Measurements from ENCODE around the gene TBK1. TPM values are rescaled to one million over a fixed set of nuclear protein-coding genes. Genes with fewer than 3 reads are reported as not detected.

TBK1 gene
- total and polyA plus RNA-seq, 7 donors = 11.7 to 30.0 (median 23.5) TPM

DNA sequence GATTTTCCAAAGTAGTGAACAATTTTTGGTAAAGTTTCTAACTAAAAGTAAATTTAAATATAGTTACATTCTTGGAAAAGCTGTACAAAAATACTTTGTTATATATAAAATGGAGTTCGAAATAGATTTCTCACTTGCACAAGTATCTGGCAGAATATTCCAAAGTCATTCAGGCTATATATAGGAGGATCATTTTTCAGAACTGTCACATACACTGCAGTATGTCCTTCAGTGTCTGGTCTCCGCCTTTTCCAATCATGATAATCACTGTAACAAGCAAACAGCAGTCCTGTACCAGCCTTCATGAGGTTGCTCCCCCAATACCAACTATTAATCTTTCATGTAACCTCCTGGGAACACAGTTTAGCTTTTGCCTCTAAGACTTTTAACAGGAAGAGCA, 18.6 kb downstream of the TBK1 start:
- DNase-seq = no peak
- Histone ChIP-seq H3K4me1 (no peaks in the 10 kb centered on the region), H3K36me3 (peaks cover 9 to 93% (median 25%) of the 10 kb centered on the region in 4 donors), H3K4me3 (no peak overlapping the region), H3K27ac (no peak overlapping the region), H3K27me3 (no peaks in the 10 kb centered on the region), H3K9me3 (no peaks in the 10 kb centered on the region)
- TF ChIP-seq POLR2A (IDR thresholded peaks at IDR 0.05) = no peak
- TF ChIP-seq EP300 (IDR thresholded peaks at IDR 0.05) = no peak
- TF ChIP-seq, protein P1, sequence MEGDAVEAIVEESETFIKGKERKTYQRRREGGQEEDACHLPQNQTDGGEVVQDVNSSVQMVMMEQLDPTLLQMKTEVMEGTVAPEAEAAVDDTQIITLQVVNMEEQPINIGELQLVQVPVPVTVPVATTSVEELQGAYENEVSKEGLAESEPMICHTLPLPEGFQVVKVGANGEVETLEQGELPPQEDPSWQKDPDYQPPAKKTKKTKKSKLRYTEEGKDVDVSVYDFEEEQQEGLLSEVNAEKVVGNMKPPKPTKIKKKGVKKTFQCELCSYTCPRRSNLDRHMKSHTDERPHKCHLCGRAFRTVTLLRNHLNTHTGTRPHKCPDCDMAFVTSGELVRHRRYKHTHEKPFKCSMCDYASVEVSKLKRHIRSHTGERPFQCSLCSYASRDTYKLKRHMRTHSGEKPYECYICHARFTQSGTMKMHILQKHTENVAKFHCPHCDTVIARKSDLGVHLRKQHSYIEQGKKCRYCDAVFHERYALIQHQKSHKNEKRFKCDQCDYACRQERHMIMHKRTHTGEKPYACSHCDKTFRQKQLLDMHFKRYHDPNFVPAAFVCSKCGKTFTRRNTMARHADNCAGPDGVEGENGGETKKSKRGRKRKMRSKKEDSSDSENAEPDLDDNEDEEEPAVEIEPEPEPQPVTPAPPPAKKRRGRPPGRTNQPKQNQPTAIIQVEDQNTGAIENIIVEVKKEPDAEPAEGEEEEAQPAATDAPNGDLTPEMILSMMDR (IDR thresholded peaks at IDR 0.05) = no peak
- TF ChIP-seq POLR2AphosphoS5 (IDR thresholded peaks at IDR 0.05) = no peak
- intact Hi-C loops (cut with DNase I) = no loop called here
- WGBS, 2 donors = 94 to 95% methylated on average over 2 of the region's 2 CpGs

DNA sequence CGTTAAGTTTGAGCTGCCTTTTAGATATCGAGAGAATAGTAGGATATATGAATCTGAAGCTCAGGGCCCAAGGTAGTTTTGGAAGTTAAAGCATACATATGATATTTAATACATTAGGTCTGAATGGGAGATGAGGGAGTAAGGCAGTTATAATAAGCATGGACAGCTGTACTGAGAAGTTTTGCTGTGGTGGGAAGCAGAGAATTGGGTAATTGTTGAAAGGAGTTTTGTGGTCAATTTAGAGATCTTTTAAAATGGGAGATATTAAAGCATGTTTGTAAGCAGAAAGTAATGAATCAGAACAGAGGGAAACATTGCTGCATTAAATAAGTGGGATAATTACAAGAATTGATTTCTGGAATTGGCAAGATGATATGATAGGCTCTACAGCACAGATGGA, 21.3 kb downstream of the TBK1 start:
- Histone ChIP-seq H3K4me1 (no peaks in the 10 kb centered on the region), H3K4me3 (no peak overlapping the region), H3K27ac (no peak overlapping the region), H3K9me3 (peaks cover 0 to 2% (median 0%) of the 10 kb centered on the region in 4 donors), H3K36me3 (peaks cover 9 to 81% (median 21%) of the 10 kb centered on the region in 4 donors), H3K27me3 (no peaks in the 10 kb centered on the region)
- TF ChIP-seq POLR2AphosphoS5 (IDR thresholded peaks at IDR 0.05) (no peak), POLR2A (IDR thresholded peaks at IDR 0.05) (no peak), EP300 (IDR thresholded peaks at IDR 0.05) (no peak)
- TF ChIP-seq, protein P1 (IDR thresholded peaks at IDR 0.05) = no peak
- no peak for DNase-seq
- intact Hi-C loops (cut with DNase I) = no loop called here
- WGBS, 2 donors = 94 to 96% methylated on average over 2 of the region's 2 CpGs

DNA sequence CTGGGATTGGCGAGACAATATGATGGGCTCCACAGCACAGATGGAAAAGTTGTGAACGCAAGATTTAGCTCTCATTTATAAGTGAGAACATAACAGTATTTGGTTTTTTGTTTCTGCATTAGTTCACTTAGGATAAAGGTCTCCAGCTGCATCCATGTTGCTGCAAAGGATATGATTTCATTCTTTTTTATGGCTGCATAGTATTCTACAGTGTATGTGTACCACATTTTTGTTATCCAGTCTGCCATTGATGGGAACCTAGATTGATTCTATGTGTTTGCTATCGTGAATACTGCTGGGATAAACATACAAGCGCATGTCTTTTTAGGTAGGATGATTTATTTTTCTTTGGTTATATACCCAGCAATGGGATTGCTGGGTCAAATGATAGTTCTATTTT, 23.6 kb downstream of the TBK1 start:
- peaks cover 9 to 71% (median 13%) of the 10 kb centered on the region in 4 donors for H3K36me3 ChIP-seq
- DNase-seq = no peak
- no peak overlapping the region for H3K27ac ChIP-seq
- H3K27me3 ChIP-seq = no peaks in the 10 kb centered on the region
- TF ChIP-seq, protein P1 (IDR thresholded peaks at IDR 0.05) = no peak
- intact Hi-C loops (cut with DNase I) = no loop called here
- WGBS, 2 donors = 97% methylated on average over 4 of the region's 4 CpGs
- H3K4me3 ChIP-seq = no peak overlapping the region
- H3K9me3 ChIP-seq = peaks cover 0 to 2% (median 0%) of the 10 kb centered on the region in 4 donors
- H3K4me1 ChIP-seq = no peaks in the 10 kb centered on the region

DNA sequence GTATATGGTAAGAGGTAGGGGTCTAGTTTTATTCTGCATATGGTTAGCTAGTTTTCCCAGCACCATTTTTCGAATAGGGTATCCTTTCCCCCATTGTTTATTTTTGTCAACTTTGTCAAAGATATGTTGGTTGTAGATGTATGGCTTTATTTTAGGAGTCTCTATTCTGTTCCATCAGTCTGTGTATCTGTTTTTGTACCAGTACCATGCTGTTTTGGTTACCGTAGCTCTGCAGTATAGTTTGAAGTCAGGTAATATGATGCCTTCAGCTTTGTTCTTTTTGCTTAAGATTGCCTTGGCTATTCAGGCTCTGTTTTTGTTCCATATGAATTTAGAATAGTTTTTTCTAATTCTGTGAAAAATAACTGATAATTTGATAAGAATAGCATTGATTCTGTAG, 24.9 kb downstream of the TBK1 start:
- H3K4me3 ChIP-seq = no peak overlapping the region
- no peaks in the 10 kb centered on the region for H3K4me1 ChIP-seq
- H3K9me3 ChIP-seq = peaks cover 0 to 2% (median 0%) of the 10 kb centered on the region in 4 donors
- peaks cover 9 to 71% (median 13%) of the 10 kb centered on the region in 4 donors for H3K36me3 ChIP-seq
- TF ChIP-seq, protein P1 (IDR thresholded peaks at IDR 0.05) = no peak
- TF ChIP-seq EP300 (IDR thresholded peaks at IDR 0.05) (no peak), POLR2A (IDR thresholded peaks at IDR 0.05) (no peak), POLR2AphosphoS5 (IDR thresholded peaks at IDR 0.05) (no peak)
- H3K27me3 ChIP-seq = no peaks in the 10 kb centered on the region
- H3K27ac ChIP-seq = no peak overlapping the region
- WGBS, 2 donors = 95 to 98% methylated on average over 2 of the region's 2 CpGs
- no peak for DNase-seq
- intact Hi-C loops (cut with DNase I) = no loop called here

DNA sequence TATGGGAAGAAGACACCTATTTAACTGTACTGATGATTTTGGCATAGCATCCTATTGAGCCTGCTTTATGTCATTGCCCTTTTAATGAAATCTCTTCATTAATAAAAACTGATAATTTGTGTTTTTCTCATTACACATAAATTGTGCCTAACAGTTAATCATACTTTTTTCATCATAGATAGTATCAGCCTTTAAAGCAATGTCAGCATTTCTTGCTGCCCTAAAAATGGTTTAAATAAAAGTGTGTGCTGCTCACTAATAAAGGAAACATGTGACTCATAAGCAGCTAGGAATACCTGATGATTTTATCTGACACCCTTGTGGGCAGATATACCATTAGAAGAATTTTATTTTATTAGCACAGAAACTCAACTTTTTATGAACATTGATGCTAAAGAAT, 26.7 kb downstream of the TBK1 start:
- H3K27me3 ChIP-seq = no peaks in the 10 kb centered on the region
- H3K27ac ChIP-seq = no peak overlapping the region
- no peak for DNase-seq
- peaks cover 0 to 2% (median 0%) of the 10 kb centered on the region in 4 donors for H3K9me3 ChIP-seq
- no peaks in the 10 kb centered on the region for H3K4me1 ChIP-seq
- intact Hi-C loops (cut with DNase I) = no loop called here
- no peak overlapping the region for H3K4me3 ChIP-seq
- peaks cover 9 to 73% (median 19%) of the 10 kb centered on the region in 4 donors for H3K36me3 ChIP-seq
- TF ChIP-seq POLR2AphosphoS5 (IDR thresholded peaks at IDR 0.05) (no peak), EP300 (IDR thresholded peaks at IDR 0.05) (no peak), POLR2A (IDR thresholded peaks at IDR 0.05) (no peak)
- TF ChIP-seq, protein P1 (IDR thresholded peaks at IDR 0.05) = no peak
